ENCODE results near the gene MAST3.

Gene MAST3

GRCh38 chr19:18190278-18190677 lies 92.7 kb downstream of the MAST3 start:
- FAIRE-seq (no peak), DNase-seq (ENCODE audit: insufficient read length, low spot score) (no peak)
- no peak for TF ChIP-seq POLR2AphosphoS5 (IDR thresholded peaks at IDR 0.05; ENCODE audit: low read depth, low read length)
- TF ChIP-seq PAX5 (IDR thresholded peaks at IDR 0.05; ENCODE audit: insufficient read depth, low read length, severe bottlenecking) = no peak
- no peak for TF ChIP-seq POLR2A (IDR thresholded peaks at IDR 0.05; ENCODE audit: low read depth, low read length)
- TF ChIP-seq SPI1 (IDR thresholded peaks at IDR 0.05; ENCODE audit: low read depth, low read length) = no peak
- TF ChIP-seq TAF1 (IDR thresholded peaks at IDR 0.05; ENCODE audit: low read depth, low read length) = no peak
- TF ChIP-seq POU2F2 (IDR thresholded peaks at IDR 0.05; ENCODE audit: low read depth, low read length) = no peak

- TF ChIP-seq POLR2AphosphoS5 (IDR thresholded peaks at IDR 0.05; ENCODE audit: low read depth, low read length) (no peak), POU2F2 (IDR thresholded peaks at IDR 0.05; ENCODE audit: low read depth, low read length) (no peak), SPI1 (IDR thresholded peaks at IDR 0.05; ENCODE audit: low read depth, low read length) (no peak), TAF1 (IDR thresholded peaks at IDR 0.05; ENCODE audit: low read depth, low read length) (no peak), POLR2A (IDR thresholded peaks at IDR 0.05; ENCODE audit: low read depth, low read length) (no peak), PAX5 (IDR thresholded peaks at IDR 0.05; ENCODE audit: insufficient read depth, low read length, severe bottlenecking) (no peak)
- peak; percentile 58 for FAIRE-seq
- DNase-seq (ENCODE audit: insufficient read length, low spot score) = no peak
Measured at GRCh38 chr19:18191640-18192062, 94.1 kb downstream of the MAST3 start.

DNA sequence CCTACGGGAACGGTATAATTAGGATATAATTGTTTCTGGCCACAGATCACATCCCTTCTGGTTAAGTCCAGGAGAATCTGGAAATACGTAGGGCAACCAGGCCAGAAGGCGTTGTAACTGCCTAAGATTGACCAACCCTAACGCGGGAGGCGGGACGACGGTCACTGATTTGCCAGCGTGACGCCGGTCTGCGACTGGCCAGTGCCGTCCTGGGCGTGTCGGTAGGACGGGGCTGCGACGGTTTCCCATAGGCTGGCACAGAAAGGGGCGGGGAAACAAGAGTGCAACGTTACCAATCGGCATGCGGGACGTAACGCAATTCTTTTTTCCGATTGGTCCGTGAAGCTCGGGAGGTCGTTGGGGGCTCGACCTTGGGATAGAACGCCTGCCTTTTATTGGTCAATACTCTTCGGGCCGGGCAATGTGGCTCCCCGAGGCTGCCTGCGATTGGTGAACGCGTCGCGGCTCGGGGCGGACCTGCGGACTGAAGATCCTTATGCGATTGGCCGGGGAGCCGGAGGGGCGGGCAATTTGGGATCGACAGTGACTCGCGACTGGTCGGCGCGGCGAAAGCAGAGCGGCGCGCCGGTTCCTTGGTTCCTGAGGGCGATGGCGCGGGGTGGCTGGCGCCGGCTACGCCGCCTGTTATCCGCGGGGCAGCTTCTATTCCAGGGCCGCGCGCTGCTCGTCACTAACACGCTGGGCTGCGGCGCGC lies 95.3 kb downstream of the MAST3 start, which contains the start of gene MPV17L2:
Gene MPV17L2, plus strand, starts transcription at position 546 of the 715 bp plus-strand sequence. Its CDS starts 64 bp downstream, at position 610.
- TF ChIP-seq PAX5 (IDR thresholded peaks at IDR 0.05; ENCODE audit: insufficient read depth, low read length, severe bottlenecking) (no peak), POU2F2 (IDR thresholded peaks at IDR 0.05; ENCODE audit: low read depth, low read length) (no peak), SPI1 (IDR thresholded peaks at IDR 0.05; ENCODE audit: low read depth, low read length) (no peak), TAF1 (IDR thresholded peaks at IDR 0.05; ENCODE audit: low read depth, low read length) (peak; percentile 60), POLR2AphosphoS5 (IDR thresholded peaks at IDR 0.05; ENCODE audit: low read depth, low read length) (no peak), POLR2A (IDR thresholded peaks at IDR 0.05; ENCODE audit: low read depth, low read length) (peak; percentile 18; the same call in 1 of the 2 replicates)
- DNase-seq (ENCODE audit: insufficient read length, low spot score) = peak; percentile 94
- FAIRE-seq = peak; percentile 100

GRCh38 chr19:18193388-18194180 lies 96.0 kb downstream of the MAST3 start:
- TF ChIP-seq TAF1 (IDR thresholded peaks at IDR 0.05; ENCODE audit: low read depth, low read length) (no peak), POLR2AphosphoS5 (IDR thresholded peaks at IDR 0.05; ENCODE audit: low read depth, low read length) (no peak), PAX5 (IDR thresholded peaks at IDR 0.05; ENCODE audit: insufficient read depth, low read length, severe bottlenecking) (no peak), POU2F2 (IDR thresholded peaks at IDR 0.05; ENCODE audit: low read depth, low read length) (no peak), POLR2A (IDR thresholded peaks at IDR 0.05; ENCODE audit: low read depth, low read length) (no peak), SPI1 (IDR thresholded peaks at IDR 0.05; ENCODE audit: low read depth, low read length) (no peak)
- DNase-seq (ENCODE audit: insufficient read length, low spot score) (no peak), FAIRE-seq (no peak)

GRCh38 chr19:18194181-18194530 lies 96.6 kb downstream of the MAST3 start:
- FAIRE-seq = no peak
- TF ChIP-seq POLR2A (IDR thresholded peaks at IDR 0.05; ENCODE audit: low read depth, low read length) = no peak
- no peak for TF ChIP-seq POLR2AphosphoS5 (IDR thresholded peaks at IDR 0.05; ENCODE audit: low read depth, low read length)
- TF ChIP-seq TAF1 (IDR thresholded peaks at IDR 0.05; ENCODE audit: low read depth, low read length) = no peak
- no peak for DNase-seq (ENCODE audit: insufficient read length, low spot score)

DNA sequence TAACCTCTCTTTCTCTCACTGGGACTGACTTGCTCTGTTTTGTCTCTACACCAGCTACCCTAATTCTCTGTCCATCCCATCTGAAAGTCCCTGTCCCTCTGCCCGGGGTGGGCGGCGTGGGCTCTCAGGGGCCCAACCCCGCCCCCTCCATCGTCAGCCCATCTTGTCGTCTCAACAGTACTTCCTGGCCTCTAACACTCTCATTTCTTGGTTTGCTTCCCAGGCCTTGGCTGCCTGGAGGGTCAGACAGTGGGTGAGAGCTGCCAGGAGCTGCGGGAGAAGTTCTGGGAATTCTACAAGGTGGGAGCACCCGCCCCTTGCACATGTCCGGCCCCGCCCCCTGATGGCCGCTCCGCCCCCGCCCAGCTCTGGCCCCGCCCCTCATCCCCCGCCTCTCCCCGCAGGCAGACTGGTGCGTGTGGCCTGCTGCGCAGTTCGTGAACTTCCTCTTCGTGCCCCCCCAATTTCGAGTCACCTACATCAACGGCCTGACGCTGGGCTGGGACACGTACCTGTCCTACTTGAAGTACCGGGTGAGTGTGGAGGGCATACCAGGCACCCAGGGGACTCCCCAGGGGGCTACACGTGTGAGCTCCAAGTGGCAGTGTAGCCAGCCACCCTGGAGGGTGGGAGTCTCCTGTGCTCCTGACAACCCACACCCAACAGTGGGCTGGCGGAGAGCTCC lies 97.1 kb downstream of the MAST3 start:
- FAIRE-seq (peak; percentile 69), DNase-seq (ENCODE audit: insufficient read length, low spot score) (peak; percentile 56)
- TF ChIP-seq POLR2AphosphoS5 (IDR thresholded peaks at IDR 0.05; ENCODE audit: low read depth, low read length) (no peak), TAF1 (IDR thresholded peaks at IDR 0.05; ENCODE audit: low read depth, low read length) (no peak), POLR2A (IDR thresholded peaks at IDR 0.05; ENCODE audit: low read depth, low read length) (no peak), PAX5 (IDR thresholded peaks at IDR 0.05; ENCODE audit: insufficient read depth, low read length, severe bottlenecking) (no peak), SPI1 (IDR thresholded peaks at IDR 0.05; ENCODE audit: low read depth, low read length) (no peak), POU2F2 (IDR thresholded peaks at IDR 0.05; ENCODE audit: low read depth, low read length) (no peak)

- TF ChIP-seq TAF1 (IDR thresholded peaks at IDR 0.05; ENCODE audit: low read depth, low read length) = no peak
- TF ChIP-seq SPI1 (IDR thresholded peaks at IDR 0.05; ENCODE audit: low read depth, low read length) = no peak
- no peak for TF ChIP-seq POLR2AphosphoS5 (IDR thresholded peaks at IDR 0.05; ENCODE audit: low read depth, low read length)
- FAIRE-seq = no peak
Measured at GRCh38 chr19:18196511-18196845, 98.9 kb downstream of the MAST3 start.

DNA sequence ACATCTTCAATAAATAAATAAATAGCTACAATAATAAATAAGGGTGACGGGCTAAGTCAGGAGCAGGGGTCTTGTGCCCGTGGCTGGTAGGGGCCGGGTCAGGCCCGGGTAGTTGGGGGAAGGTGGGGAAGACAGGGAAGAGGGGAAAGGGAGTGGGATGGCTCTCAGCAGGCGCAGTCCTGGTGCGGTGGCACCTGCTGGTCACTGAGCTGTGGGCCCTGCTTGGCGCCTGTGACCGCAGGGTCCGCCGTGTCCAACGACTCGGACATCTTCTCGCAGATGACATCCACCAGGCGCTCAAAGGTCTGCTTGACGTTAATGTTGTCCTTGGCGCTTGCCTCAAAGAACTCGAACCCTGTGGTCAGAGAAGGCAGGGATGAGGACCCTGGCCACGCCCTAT lies 99.7 kb downstream of the MAST3 start:
- TF ChIP-seq PAX5 (IDR thresholded peaks at IDR 0.05; ENCODE audit: insufficient read depth, low read length, severe bottlenecking) (no peak), POU2F2 (IDR thresholded peaks at IDR 0.05; ENCODE audit: low read depth, low read length) (no peak), POLR2AphosphoS5 (IDR thresholded peaks at IDR 0.05; ENCODE audit: low read depth, low read length) (no peak), SPI1 (IDR thresholded peaks at IDR 0.05; ENCODE audit: low read depth, low read length) (no peak), POLR2A (IDR thresholded peaks at IDR 0.05; ENCODE audit: low read depth, low read length) (no peak)
- no peak for DNase-seq (ENCODE audit: insufficient read length, low spot score)
- no peak for FAIRE-seq

More at GRCh38 chr19:18196511-18196845, 98.9 kb downstream of the MAST3 start:
- no peak for DNase-seq (ENCODE audit: insufficient read length, low spot score)

DNA sequence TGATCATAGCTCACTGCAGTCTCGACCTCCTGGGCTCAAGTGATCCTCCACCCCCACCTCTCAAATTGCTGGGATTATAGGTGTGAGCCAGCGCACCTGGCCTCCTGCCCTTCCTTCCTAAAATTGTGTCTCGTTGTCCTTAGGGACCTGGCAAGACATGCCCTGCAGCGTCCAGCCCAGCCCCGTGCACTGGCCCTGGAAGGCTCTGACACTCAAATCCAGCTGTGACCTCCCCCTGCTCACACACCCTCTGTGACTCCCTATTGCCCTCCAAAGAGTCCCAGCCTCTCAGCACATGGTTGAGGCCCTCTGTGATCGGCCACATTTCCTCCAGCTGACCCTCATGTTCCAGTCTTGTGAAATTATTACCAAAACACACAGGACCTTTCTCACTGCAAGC lies 100.4 kb downstream of the MAST3 start:
- TF ChIP-seq POU2F2 (IDR thresholded peaks at IDR 0.05; ENCODE audit: low read depth, low read length) (no peak), POLR2A (IDR thresholded peaks at IDR 0.05; ENCODE audit: low read depth, low read length) (no peak), TAF1 (IDR thresholded peaks at IDR 0.05; ENCODE audit: low read depth, low read length) (no peak)
- FAIRE-seq (no peak), DNase-seq (ENCODE audit: insufficient read length, low spot score) (no peak)

Measured in GM12891 (cell line).